GM18519 (cell line): Measurements from ENCODE around the gene SIPA1.
"Not testable (repeated sequence)": the region's sequence is repeated elsewhere in the genome, so short reads cannot be mapped to it uniquely, and the experiment has no call there.

ENCODE experiments used
- ATAC-seq: cut with Tn5 transposase; IDR thresholded peaks from one replicate; pipeline ENCODE4 v1.9.1; 2021; ENCODE audit warnings: mild to moderate bottlenecking, moderate library complexity; ENCODE audit not compliant: unreplicated experiment, low FRiP score

The SIPA1 gene

GRCh38 chr11:65654375-65655349 is 16.8 kb downstream of the SIPA1 start:
- no peak for ATAC-seq

GRCh38 chr11:65655570-65656332 is 17.9 kb downstream of the SIPA1 start:
- ATAC-seq, result no peak

GRCh38 chr11:65657426-65657825 is 19.5 kb downstream of the SIPA1 start:
- ATAC-seq, result no peak

- ATAC-seq, result no peak
These were observed 20.5 kb downstream of the SIPA1 start for GRCh38 chr11:65658174-65659021.

- no peak for ATAC-seq
These were observed 22.1 kb downstream of the SIPA1 start for GRCh38 chr11:65660038-65660437.

DNA sequence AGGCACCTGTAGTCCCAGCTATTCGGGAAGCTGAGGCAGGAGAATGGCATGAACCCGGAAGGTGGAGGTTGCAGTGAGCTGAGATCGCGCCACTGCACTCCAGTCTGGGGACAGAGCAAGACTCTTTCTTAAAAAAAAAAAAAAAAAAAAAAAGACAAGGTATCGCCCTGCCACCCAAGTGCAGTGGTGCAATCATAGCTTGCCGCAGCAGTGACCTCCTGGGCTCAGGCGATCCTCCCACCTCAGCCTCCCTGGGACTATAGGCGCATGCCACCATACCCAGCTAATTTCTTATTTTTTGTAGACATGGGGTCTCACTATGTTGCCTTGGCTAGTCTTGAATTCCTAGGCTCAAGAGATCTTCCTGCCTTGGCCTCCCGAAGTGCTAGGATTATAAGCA is 23.0 kb downstream of the SIPA1 start:
- not testable (repeated sequence) for ATAC-seq

- ATAC-seq, result no peak
These were observed 23.8 kb downstream of the SIPA1 start for GRCh38 chr11:65661599-65662246.

DNA sequence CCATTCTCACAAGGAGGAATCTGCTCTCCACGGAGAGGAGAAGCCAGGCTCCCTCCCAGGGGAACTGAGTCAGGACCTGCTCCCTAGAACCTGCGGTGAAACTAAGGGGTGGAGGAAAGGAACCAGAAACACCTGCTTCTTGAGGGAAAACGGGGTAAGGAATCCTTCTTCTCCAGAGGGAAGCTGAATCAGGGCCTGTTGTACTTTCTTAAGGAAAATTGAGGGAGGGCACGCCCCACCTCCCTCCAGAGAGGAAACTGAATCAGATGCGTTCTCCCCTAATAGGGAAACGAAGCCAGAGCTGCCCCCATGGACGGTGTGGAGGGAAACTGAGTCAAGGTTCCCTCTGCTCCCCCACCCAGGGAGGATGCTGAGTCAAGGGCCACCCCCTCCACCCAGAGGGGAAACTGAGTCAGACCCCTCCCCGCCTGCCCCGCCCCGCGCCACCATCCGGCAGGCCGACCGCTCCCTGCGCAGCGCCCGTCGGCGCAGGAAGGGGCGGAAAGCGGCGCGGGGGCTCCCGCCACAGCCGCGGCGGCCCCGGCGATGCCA is 24.4 kb downstream of the SIPA1 start:
- no peak for ATAC-seq

DNA sequence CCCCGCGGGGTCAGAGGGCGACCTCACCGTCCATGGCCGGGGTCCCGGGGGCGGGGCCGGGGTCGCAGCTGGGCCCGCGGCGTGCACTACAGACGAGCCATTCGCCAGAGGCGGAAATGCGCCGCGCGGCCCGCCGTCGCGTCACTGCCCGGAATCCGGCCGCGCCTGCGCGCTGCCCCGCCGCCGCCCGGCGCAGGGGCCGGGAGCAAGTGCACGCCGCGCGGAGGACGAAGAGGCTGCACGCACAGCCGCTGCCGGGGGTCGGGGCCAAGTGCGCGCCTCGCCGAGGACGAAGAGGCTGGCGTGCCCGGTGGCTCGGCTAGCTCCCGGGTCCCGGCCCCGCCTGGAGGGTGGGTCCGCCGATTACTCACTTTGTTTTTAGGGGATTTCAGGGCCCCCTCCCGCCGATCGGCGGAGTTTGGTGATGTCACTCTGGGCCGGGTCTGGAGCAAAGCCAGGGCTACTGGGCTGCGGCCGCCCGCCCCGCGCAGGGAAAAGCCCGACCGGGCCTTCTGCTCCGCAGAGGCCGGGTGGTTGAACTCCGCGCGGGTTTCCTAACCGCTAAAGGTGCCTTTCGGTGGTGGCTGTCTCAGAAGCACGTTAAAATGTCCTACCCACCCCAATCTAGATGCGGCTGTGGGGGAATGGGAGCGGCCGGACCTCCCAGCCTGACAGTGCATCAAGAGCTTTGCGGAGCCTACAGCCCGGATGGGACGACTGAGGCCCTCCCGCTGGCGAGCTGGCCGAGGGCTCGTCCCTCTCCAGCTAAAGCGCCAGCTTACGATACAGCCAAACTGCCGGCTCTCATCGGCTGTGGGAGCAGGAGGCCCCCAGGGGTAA is 25.1 kb downstream of the SIPA1 start, which contains the start of gene RELA:
RELA (minus strand) TSS at position 118 of the 840 bp plus-strand sequence; CDS start at position 34, 84 bp downstream.
- ATAC-seq, result peak; percentile 64

DNA sequence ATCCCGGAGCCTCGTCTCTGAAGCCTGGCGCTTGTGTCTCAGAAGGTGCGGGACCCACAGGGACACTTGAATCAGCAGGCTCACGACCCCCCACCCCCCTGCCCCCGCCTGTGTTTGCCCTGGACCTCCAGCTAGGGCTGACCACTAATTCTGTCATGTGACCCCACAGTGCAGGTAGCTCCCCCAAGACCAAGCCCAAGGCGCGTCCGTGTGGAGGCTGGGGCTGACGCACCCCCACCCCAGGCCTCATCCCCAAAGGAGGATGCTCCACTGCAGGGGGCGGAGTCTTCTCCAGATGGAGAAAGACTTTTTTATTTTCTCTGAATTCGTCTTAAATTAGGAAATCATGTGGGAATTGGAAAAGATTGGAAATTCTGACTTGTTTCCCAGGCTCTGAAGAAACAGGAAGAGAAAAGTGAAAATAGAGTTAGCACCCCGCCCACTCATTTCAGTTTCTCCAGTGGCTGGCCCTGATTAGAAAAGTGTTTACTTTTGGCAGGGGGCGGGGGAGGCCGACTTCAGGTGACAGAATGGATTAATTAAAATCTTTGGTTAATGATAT is 25.8 kb downstream of the SIPA1 start:
- peak; percentile 10 for ATAC-seq

DNA sequence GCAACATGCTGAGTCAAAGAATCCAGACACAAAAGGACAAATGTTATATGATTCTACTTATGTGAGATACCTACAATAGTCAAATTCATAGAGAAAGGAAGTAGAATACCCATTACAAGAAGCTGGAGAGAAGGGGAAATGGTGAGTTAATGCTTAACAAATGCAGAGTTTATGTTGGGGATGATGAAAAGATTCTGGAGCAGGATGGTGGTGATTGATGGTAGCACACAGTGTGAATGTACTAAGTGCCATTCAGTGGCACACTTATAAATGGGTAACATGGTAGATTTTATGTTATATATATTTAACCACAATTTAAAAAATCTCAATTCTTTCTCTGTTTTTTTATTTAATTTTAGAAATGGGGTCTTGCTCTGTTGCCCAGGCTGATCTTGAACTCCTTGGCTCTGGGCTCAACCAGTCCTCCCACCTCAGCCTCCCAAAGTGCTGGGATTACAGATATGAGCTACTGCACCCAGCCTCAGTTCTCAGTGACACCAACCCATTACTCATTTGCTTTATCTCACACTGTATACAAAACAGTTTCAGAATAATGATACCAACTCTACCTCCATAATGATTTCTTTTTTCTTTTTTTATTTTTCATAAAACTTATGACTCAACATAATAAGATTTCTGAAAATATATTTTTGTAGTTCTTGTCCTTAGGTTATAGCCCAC is 34.4 kb downstream of the SIPA1 start:
- ATAC-seq, result no peak

DNA sequence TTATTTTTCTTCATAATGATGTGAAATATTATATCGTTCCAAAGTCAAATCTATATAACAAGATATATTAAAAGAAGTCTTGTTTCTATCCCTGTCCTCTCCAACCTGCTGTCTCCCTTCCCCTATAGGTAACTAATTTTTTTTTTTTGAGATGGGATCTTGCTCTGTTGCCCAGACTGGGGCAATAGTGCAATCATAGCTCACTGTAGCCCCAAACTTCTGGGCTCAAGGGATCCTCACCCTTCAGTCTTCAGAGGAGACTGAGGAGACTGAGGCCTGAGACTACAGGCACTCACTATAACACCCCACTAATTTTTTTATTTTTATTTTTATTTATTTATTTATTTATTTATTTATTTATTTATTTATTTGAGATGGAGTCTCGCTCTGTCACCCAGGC is 35.1 kb downstream of the SIPA1 start:
- no peak for ATAC-seq

DNA sequence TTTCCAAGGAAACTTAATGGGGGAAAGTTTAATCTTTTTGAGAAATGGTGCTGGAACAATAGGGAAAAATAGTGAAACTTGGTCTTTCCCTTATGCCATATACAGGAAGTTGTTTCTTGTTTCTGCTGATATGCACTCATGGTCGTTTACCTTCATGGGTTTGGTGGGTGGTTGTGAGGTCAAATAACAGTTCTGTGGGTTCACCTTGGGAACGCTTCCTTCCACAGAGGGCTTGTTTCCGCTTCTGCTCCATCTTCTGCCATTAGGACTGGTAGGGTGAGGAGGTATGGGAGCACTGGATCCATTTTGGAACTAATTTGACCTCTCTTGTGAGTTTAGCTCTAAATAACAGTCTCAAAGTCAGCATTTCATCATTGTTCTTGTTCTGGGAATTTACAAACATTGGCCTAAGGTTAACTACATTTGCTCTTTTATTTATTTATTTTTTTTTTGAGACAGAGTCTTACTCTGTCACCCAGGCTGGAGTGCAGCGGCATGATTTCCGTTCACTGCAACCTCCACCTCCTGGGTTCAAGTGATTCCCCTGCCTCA is 42.4 kb downstream of the SIPA1 start:
- ATAC-seq, result no peak

DNA sequence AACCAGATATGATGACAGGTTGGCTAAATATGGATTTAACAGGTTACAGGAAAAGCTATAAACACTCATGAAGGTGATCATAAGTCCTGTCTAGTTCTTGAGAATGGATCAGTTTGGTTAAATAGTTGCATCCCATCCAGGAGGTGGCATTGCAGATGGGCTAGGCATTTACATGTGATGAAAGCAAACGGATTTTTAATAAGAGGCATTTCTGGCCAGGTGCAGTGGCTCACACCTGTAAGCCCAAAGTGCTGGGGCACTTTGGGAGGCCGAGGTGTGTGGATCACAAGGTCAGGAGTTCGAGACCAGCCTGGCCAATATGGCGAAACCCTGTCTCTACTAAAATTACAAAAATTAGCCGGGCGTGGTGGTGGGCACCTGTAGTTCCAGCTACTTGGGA is 45.6 kb downstream of the SIPA1 start:
- not testable (repeated sequence) for ATAC-seq

- no peak for ATAC-seq
These were observed 48.1 kb downstream of the SIPA1 start for GRCh38 chr11:65685981-65686380.

DNA sequence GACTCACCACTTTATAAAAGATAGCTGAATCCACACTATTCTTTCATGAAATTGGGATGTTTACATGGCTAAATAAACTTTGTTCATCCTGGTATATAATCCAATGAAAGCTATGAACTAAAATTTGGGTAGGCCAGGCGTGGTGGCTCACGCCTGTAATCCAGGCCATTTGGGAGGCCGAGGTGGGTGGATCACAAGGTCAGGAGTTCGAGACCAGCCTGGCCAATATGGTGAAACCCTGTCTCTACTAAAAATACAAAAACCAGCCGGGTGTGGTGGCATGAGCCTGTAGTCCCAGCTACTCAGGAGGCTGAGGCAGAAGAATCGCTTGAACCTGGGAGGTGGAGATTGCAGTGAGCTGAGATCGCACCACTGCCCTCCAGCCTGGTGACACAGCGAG is 53.9 kb downstream of the SIPA1 start:
- not testable (repeated sequence) for ATAC-seq

GRCh38 chr11:65692367-65692766 is 54.5 kb downstream of the SIPA1 start:
- no peak for ATAC-seq
